ENCODE measurements around the gene AWAT2.

AWAT2 gene

DNA sequence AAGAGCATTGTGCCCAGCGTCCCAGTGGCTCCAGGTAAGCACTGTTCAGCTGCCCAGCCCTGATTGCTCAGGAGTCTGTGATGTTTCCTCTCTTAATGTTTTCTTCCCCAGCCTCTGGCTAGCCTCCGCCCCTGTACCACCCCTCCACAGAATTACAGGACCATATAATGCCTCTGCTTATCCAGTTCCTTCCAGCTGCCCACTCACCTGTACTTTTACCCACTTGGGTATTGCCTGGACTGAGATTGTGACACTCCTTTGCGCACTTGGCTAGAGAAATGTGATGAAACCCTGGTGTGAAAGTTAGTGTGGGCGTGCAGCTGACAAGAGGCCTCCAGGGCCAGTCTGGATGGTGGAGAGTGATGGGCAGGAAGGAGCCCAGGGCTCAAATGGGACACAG is at the start of gene AWAT2:
TSS of gene AWAT2 (minus strand) at position 14 of the 400 bp plus-strand sequence. CDS start at position 8, 6 bp downstream.
- no peak for DNase-seq (ENCODE audit: low spot score)

DNA sequence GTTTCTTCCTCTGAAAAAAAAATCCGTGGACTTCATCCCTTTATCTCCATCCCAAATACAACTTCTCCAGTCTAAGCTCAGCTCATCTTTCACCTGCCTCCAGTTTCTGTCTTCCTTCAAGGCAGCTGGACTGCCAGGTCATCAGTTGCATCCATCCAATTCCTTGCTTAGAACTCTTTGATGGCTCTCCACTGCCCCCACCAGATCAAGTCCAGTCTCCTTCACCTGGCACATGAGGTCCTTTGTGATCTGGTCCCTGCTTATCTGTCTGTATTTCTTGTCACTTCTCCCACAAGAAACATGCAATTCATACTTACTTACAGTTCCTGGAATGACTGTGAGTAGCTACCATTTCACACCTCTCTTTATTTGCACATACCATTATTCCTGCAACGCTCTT is 46.3 kb upstream of the AWAT2 start:
- DNase-seq (ENCODE audit: low spot score), result peak; percentile 24

DNA sequence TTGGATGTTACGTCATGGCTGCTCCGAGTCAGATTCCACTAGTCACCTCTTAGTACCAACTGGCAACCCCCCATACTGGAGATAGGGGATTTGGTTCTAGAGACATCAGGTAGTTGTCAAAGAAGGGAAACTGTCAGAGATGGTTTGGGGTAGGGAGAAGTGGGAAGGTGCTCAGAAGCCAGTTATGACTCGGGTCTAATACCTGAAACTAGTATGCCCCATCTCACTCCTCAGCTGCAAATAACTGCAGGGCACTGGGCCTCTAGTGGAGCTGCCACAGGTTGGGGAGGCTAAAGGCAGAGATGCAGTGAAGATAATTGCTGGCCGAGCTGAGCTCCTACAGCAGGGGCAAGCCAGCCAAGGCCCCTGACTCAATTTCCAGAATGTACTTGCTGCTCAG is 42.5 kb upstream of the AWAT2 start:
- DNase-seq (ENCODE audit: low spot score), result no peak

GRCh38 chrX:70089604-70090297 is 40.0 kb upstream of the AWAT2 start:
- DNase-seq (ENCODE audit: low spot score), result peak; percentile 23

DNA sequence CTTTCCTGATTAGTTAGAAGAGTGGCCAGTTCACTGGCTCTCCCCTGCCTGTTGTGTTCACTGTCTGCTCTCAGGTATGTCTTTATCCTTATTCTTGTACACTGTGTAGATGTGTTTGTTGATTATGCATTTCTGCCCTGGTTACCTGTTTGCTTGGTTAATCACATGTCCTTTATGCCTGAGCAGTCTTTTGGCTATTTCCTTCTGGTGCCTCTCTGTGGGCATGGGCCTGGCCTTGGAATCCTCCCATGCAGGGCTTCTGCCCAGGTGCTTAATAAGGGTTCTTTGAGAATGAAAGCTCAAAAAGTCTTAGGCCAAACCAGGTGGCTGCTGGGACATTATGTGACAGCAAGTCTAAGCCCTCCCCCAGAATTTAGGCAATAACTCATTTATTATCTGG is 39.0 kb upstream of the AWAT2 start:
- no peak for DNase-seq (ENCODE audit: low spot score)

DNA sequence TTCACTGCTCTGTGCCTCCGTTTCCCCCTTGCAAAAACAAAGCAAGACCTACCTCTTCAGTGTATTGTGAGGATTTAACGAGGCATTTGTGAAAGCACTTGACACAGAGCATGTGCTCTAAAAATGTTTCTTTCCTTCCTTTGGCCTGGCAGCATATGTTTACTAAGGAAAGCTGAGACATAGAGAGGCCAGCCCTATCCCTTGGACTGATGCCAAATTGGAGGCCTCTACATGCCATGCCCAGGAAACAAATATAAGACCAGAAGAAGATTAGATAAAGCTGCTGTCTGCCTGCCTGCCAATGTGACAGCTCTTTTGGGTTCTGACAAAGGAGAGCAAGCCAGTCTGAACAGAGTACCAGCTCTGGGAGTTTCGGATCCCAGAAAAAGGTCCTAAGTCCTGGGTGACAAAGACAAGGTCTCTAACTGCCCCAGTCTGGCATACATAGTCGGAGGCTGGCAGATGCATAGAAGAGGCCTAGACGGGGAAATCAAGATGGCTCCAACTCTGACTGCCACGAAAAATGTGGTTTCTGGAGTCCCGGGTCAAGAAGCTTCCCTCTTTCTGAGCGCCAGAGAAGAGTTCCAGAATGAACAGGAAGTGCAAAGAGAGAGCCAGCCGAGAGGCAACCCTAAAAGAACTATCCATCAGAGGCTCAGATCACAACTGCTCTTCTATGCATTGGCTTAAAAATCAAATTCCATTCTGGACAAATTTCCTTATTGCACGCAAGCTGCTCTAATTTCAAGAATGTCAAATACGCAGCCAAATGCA is 38.3 kb upstream of the AWAT2 start:
- DNase-seq (ENCODE audit: low spot score), result peak; percentile 31

DNA sequence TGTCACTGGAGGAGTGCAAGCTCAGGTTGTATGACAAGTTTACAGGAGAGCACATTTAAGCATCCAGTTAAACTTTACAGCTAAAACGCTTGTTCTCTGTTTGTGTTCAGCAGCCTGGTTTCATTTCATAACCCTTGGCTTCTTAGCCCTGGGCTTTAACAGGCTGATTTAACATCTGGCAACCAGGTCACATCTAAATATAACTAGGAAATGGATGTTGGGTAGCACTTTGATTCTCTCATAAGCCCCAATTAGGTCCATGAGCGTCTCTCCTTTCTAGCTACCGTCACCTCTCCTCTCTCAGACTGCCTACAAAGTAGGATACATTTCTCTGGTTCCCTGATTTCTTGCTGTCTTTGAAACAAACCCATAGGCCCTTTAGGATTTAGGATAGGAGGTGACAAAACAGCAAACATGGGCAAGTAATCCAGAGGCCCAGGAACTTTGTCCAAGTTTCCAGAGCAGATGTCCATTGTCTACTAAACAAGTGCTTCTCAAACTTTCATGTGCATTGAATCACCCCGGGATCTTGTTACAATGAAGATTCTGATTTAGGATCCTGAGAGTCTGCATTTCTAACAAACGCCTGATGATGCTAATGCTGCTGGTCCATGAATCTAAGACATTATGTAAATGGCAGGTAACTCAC is 35.0 kb upstream of the AWAT2 start:
- no peak for DNase-seq (ENCODE audit: low spot score)

DNA sequence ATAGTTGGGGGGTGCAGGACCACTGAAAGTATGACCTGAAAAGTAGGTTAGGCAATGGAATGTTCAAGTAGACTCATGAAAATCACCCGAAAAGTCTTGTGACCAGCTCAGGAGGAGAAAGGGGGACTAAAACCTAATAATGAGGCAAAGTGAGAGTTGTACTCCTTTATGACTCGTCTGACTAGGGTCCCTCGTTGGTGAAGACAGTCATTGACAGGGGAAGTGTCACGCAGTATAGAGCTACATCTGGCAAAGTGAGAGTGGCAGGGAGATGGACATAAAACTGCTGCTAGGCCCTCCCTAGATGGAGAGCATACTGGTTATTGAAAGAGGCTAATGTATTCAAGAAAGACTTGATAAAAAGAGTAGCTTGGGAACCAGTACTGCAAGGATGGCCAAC is 33.0 kb upstream of the AWAT2 start:
- no peak for DNase-seq (ENCODE audit: low spot score)

DNA sequence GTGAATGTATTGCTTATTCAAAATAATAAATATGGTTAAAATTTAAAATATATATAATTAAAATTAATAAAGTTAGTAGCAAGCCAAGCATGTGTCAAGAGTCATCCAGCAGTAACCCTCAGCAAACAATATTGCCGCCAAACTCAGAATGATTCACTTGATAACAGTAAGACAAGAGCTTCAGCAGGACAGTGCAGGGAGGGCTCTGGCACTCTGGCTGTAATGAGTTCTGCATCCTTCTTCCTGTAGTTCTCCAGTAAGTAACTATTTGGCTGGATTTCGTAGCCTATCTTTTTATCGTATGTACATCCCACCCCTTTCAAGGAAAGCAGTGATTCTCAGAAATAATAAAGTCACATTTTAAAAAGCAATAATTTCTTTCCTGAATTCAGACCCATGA is 30.1 kb upstream of the AWAT2 start:
- no peak for DNase-seq (ENCODE audit: low spot score)

DNA sequence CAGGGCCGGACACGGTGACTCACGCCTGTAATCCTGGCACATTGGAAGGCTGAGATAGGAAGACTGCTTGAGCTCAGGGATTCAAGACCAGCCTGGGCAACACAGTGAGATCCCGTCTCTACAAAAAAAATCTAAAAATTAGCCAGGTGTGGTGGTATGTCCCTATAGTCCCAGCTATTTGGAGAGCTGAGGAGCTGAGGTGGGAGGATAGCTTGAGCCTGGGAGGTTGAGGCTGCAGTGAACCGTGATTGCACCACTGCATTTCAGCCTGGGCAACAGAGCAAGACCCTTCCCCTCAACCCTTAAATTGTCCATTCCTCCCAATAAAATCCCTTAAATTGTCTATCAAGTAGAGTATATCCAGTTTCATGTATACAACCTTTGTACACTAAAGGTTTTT is 29.6 kb upstream of the AWAT2 start:
- DNase-seq (ENCODE audit: low spot score), result no peak

- DNase-seq (ENCODE audit: low spot score), result no peak
These were observed 16.9 kb upstream of the AWAT2 start for GRCh38 chrX:70066646-70067045.

- no peak for DNase-seq (ENCODE audit: low spot score)
These were observed 13.3 kb upstream of the AWAT2 start for GRCh38 chrX:70062961-70063550.

GRCh38 chrX:70062076-70062475 is 12.3 kb upstream of the AWAT2 start, which contains the start of gene OTUD6A:
TSS of gene OTUD6A (plus strand) at chrX:70062457. CDS start at chrX:70062525, 68 bp downstream.
- DNase-seq (ENCODE audit: low spot score), result no peak

DNA sequence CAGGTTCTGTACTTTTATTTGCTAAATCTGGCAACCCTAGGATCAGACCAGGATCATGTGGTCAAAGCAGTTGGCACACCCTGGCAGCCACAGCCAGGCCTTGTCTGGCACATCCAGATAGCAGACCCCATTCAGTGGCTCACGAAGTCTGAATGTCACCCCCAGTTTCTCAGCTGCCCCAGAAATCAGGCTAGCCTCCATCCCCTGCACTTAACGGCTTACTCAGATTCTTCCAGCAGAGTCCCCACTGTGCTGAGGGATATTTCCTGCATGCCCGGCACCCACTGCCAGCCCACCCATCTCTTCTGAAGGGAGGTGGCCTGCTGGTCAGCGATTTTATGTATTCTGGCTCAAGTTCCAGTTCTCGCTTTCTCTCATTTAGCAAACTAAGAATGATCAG is 4.7 kb upstream of the AWAT2 start:
- DNase-seq (ENCODE audit: low spot score), result no peak

- no peak for DNase-seq (ENCODE audit: low spot score)
These were observed 3.3 kb upstream of the AWAT2 start for GRCh38 chrX:70052895-70053615.

DNA sequence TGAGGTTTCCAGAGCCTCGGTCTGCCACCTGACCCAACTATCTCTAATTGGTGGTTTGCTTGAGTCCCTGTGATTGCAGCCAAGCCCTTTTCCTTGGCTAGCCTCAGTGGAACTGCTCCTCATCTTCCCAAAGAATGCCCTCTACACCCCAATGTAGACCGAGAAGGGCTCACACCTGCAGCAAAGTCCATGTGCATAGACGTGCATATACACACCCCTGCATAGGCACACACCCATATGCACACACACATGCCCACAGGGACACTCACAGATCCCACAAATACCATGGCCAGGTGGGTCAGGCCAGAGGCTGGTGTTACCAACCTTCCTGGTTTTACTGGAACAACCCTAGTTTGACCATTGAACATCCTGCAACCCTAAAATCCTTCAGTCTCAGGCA is 332 bp downstream of the AWAT2 start:
- no peak for DNase-seq (ENCODE audit: low spot score)

- no peak for DNase-seq (ENCODE audit: low spot score)
These were observed 2.8 kb downstream of the AWAT2 start for GRCh38 chrX:70046978-70047377.

DNA sequence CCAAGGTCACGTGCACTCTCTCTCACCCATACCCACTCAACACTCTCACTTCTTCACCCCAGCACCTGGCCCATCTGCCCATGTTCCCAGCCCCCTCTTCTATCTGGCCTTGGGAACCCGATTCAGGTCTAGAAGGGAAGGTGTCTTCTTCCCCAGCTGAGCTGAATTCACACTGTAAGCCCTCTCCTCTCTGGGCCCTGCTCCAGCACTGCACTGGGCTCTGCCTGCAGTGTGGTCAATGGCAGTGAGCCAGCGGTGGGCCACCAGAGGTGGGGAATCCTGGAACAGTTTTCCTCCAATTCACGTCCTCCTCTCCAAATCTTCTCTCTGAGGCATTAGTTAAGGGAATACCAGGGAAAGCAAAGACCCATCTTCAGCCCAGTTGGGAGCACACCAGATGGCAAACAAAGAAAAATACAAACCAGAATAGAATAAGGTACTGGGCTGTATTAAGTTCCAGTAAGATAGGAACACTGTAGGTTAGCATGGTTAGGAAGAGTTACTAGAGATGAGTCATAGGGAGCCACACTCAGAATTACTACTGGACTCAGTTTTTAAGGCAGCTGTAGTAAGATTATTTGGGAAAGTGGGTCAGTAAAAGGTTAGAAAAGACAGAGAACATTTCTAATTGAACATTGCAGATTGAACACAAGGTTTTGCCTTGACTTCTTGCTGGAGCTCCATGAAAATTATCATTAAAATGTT is 5.0 kb downstream of the AWAT2 start:
- DNase-seq (ENCODE audit: low spot score), result no peak

DNA sequence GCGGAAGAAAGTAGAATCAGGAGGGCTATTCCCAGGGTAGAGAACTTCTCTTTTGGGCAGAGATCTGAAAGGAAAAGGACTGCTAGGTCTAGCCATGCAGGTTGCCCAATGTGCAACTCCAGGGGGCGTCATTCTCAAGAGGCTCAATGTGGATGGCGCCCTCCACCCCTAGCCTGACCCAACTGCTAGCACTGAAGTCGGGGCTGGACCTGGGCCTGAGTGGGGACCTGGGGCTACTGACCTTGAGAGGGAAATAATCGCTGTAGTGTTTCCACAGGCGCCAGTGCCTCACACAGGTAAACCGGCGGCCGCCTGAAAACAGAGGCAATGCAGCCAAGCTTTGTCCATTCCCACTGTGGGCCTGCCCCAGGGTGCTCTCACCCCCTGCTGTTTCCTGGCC is 6.1 kb downstream of the AWAT2 start:
- no peak for DNase-seq (ENCODE audit: low spot score)

DNA sequence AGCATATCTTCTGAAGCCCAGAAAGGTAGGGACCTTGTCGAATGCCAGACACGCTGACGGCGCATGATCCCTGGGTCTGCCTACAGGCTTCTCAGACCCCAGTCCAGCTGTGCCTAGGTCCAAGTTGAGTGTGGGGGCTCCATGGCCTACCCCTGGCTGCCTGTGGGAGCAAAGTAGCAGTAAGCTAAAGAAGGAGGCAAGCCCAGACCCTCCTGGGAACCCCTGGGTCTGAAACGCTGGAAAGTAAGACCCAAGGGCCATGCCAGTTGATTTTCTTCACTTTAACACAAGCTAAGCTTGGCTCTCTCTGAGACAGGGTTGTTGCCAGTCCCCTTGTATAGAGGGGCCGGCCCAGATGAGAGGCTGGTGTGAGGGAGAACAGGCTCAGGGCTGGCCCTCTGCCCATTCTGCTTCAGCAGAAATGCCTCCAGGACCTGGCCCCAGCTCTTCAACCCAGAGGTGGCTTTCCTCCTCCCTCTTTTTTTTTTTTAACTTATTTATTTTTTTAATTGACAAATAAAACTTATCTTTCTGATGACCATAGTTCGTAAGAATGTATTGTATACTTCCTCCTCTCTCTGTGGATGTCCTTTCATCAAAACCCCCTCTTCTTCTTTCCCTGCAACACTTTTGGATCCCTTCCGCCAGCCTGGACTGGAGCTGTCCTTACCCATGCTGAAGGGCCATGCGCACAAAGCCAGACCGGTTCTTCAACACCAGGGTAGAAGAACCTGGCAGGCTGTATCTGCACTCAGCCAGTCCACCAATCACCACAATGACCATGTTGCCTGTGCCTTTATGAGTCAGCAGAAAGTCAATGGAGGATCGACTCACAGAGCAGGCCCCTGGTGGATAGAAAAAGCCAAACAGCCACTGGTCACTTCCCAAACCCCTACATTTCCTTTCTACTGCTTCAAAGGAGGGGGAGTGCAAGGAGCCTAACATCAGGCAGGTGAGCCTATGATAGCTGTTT is 7.1 kb downstream of the AWAT2 start:
- DNase-seq (ENCODE audit: low spot score), result no peak
